Measurements from ENCODE around the gene ZNF143.
A peak's percentile ranks its signal among the peaks of the same experiment; 100 is the strongest.
"Not testable (repeated sequence)": the region's sequence is repeated elsewhere in the genome, so short reads cannot be mapped to it uniquely, and the experiment has no call there.

Gene ZNF143

DNA sequence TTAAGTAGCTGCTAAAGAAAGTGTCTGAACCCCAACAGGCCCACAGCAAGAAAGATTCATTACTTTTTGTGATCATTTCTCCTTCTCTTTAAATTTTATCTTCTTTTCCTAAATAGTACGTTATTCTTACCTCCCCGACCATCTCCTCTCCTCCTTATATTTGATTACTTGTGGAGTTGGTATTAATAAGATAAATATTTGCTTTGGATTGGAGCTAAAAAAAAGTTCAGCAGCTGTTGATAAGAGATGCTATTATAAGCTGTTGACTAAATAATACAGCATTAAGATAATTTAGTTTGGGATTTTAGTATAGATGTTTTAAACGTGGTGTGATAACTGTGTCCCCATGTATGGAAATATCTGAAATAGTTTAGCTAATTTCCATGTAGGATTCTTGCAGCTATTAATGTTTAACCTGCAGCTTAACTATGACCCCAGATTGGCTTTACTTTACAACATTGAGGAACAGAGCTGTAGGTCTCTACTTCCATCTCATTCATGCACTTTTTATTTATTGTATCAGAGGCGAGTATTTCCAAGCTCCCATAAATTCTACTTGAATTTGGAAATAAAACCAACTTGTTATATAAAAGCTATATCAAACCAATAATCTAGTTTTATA, 37.8 kb downstream of the ZNF143 start:
- no peak for DNase-seq (ENCODE audit: low spot score)

DNA sequence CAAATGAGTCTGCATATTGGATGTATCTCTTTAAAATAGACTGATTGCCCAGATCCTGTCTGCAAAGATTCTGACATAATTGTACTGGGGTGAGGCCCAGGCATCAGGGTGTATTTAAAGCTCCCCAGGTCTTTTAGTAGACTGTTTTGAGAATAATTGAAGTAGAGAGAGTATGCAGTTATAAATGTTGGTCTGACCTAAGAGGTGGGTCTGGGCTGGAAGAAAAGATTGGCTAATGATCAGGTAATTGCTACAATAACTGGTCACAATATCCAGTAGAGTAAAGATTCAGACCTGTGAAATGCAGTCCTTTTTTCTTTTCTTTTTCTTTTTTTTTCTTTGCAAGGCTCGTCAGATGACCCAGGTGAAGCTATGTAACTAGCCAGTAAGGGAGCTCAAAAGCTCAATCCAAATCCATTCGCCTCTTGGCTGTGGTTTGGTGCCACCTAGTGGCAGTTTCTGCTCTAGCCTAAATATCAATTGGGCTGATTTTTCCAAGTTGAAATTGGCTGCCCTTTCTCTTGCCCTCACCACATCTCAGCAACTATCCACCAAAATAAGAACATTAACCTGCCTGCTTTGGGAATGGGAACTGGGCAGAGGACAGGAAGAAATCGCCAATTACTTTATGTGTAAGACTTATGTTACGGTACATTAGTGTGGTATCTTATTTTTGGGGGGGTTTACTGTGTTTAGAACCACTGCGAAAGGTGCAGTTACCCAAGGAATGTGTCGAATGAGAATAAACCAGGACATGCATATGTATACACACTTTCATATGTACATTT, 45.9 kb downstream of the ZNF143 start:
- peak; percentile 72 for DNase-seq (ENCODE audit: low spot score)

DNA sequence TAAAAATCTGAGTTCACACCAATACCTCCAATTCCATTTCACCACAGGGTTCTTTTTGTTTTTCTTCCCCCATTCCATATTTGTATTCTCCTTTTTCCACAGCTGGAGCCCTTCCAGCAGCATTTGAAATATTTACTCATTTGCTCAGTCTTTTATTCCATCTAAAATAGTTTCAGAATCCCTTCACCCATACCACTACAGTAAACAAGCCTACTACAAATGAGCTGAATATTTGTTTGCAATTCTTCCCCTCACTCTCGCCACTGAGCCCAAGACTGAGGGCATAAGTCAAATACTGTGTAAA, 46.4 kb downstream of the ZNF143 start:
- no peak for DNase-seq (ENCODE audit: low spot score)

DNA sequence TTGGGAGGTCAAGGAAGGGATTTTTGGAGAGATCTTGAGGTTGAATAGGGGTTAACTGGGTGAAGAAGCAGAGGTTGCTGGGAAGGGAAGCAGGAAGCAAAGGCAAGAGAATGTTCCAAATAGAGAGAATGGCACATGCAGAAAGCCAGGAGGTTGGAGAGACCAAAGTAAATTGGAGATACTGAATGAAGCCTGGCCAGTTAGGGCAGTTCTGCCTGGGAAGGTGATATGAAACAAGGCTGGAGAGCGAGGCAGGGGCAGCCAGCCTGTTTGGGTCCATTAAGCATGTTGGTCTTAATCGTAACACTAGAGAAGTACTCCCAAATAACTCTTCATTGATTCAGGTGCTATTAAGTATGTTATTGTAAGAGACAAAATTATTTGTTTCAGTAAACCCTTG, 48.2 kb downstream of the ZNF143 start:
- DNase-seq (ENCODE audit: low spot score) = no peak

DNA sequence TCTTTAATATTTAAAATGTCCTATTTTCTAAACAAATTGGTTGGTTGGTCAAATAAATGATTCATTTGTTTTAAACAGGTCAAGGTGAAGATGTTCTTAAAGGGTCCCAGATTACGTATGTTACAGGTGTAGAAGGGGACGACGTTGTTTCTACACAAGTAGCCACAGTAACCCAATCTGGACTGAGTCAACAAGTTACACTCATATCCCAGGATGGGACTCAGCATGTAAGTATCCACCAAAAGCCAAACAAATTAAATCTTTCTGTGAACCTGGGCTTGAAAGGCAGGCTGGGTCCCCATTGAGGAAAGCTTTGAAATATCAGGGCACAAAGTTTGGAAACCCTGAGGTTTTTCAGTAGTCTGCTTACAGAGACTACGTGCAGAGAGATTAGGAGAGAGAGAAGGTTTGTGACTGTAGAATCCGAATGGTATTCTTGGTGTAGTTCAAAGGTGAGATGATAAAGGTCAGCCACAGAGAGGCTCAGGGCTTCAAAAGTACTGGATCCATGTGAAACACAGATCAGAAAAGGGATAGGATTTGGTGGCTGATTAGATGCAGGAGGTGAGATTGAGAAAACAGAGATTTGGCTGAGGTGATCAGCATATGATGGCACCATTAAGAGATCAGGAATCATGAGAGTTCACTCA, 51.7 kb downstream of the ZNF143 start:
- no peak for DNase-seq (ENCODE audit: low spot score)

DNA sequence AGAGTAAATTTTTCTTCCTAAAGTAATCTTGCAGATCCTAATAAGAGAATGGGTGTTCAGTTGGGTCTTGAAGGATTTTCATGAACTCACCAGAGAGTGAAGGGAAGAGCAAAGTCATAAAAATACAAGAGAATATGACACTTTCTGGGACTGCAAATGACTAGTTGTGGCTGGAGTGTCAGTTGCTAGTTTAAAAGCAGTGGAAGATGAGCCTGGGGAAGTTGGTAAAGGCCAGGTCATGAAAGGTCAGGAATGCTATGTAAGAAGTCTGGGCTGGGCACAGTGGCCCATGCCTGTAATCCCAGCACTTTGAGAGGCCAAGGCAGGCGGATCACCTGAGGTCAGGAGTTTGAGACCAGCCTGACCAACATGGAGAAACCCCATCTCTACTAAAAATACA, 53.8 kb downstream of the ZNF143 start:
- DNase-seq (ENCODE audit: low spot score) = not testable (repeated sequence)

DNA sequence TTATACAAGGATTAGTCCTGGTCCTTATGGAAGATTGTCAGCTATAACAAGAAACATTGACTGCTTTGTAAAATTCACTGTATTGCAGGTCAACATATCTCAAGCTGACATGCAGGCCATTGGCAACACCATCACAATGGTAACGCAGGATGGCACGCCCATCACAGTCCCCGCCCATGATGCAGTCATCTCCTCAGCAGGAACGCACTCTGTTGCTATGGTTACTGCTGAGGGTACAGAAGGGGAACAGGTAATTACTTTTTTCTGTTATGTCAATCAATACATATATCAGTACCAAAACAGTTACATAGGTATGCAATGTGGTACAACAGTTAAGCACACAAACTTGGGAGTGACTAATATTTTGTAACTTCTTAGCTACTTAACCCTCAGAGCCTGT, 55.3 kb downstream of the ZNF143 start:
- DNase-seq (ENCODE audit: low spot score) = no peak

DNA sequence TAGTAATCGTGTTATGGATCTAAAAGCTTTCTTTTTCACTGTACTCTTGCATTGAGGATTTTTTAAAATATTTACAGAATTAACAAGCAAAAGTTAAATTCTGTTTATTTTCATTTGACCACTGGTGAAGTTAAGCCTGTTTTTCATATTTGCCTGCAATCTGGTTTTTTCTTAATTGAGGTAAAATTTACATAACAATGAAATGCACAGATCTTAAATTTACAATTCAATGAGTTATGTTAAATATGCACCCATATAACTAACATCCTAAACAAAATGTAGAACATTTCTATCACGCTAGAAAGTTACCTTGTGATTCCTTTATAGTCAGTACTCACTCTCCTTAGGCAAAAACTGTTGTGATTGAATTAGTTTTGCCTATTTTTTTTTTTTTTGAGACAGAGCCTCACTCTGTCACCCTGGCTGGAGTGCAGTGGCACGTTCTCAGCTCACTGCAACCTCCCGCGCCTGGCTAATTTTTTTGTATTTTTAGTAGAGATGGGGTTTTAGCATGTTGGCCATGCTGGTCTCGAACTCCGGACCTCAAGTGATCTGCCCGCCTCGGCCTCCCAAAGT, 58.1 kb downstream of the ZNF143 start:
- no peak for DNase-seq (ENCODE audit: low spot score)

DNA sequence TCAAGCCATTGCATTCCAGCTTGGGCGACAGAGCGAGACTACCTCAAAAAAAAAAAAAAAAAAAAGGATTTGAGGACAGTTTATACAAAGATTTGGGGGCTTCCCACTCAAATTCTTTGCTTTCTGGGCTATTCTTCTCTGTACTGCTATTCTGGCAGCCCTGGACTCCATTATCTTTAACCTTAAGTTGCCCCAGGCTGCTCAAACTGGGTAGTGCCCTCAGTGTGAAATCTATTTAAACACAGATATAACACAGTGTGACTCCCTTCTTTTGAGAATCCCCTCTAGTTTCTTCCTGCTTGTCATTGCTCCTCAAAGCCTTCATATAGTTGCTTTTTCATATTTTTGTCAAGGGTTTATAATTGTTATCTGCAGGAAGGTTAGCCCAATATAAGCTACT, 63.2 kb downstream of the ZNF143 start:
- no peak for DNase-seq (ENCODE audit: low spot score)

DNA sequence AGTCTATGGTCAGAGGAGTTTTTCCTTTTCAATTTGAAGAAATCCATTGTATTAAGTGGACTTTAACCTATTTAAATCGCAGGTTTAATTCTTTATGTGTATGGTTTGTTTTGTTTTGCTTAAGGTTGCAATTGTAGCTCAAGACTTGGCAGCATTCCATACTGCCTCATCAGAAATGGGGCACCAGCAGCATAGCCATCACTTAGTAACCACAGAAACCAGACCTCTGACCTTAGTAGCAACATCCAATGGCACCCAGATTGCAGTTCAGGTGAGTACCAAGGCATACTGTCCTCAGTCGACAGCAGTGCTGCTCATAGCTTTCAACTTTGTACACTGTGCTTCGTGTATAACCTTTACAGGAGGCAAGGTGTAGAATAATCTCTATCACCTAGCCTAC, 64.3 kb downstream of the ZNF143 start:
- no peak for DNase-seq (ENCODE audit: low spot score)

DNA sequence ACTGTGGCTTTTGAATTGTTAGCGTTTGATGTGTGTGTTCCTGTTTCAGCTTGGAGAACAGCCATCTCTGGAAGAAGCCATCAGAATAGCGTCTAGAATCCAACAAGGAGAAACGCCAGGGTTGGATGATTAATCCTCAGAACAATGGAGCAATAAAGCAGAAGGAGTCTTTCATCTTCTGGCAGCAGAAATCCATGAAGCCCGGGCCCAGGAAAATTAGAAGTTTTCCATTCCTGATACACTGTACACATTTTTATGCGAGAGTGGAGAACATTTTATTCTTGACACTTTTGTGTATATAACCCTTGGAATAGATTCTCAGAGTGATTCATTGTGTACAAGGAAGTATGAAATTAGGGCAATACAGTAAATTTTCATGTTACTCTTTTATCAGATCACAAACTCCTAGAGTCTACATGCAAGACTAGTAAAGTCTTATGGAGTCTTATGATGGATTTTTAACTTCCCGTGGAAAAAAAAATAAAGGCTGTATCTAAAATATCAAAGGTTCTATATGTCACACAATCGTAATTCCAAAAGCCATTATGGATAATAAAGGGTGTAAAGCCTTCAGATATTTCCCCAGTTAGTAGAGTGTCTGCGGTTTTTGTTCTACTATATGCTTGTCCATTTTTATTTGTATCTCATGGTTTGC, 66.8 kb downstream of the ZNF143 start:
- DNase-seq (ENCODE audit: low spot score) = no peak

DNA sequence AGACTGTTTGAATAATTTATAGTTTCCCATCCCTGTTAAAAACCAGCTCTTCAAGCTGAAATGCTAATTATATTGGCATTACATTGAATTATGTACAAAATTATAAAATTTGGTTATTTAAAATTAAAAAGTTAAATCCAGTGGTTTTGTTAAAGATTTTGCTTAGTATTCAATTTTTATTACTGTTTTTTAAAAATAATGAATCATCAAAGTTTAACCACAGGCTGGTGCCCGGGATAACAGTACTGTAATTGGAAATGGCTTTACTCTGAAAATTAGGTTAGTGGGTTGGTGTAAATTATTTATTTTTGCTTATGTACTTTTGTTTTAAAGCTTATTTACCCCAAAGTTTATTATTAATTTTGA, 67.3 kb downstream of the ZNF143 start:
- DNase-seq (ENCODE audit: low spot score) = no peak

DNA sequence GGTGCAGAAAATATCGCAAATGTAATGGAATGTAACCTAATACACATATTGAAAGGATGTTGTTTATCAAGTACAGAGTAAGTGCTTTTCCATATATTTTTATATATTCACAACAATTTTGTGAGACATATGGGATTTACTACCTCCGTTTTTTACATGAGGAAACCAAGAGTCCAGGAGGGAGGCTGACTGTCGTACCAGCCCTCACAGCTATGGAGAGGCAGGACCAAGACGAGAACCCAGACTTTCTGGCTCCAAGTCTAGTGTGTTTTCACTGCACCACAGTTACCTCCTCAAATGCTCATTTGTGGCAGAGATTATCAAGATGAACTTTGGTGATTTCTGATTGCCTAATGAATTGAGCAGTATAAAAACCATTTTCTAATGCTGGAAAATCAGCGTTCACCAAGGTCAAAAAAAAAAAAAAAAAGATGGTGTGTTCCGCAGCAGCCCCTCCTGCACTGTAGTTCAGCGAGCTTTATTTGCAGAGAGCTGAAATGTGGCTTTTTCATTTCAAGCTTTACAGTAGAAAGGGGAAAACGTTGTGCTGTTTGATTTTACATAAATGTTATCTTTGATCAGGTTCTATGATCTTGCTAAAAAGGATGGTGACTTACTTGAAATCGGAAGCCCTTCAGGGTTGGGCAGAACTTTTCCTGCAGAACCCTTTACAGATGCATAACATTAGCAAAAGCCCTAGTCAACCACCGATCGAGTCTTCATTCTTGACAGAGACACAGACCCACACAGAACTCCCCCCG, 67.9 kb downstream of the ZNF143 start:
- DNase-seq (ENCODE audit: low spot score) = no peak

DNA sequence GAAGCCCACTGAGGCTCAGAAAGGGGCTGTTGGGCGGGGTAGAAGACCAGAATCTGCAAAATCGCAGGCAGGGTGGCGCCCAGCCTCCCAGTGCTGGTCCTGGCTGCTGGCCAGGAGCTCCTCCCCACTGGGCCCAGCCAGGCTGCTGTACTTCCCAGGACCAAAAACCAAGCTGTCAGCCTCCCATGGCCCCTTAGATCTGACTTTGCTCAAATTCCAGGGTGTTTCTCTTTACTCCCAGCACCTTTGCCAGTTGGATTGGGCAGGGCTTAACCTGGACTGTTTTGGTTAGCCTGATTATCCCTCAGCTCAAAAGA, 68.5 kb downstream of the ZNF143 start:
- DNase-seq (ENCODE audit: low spot score) = no peak

DNA sequence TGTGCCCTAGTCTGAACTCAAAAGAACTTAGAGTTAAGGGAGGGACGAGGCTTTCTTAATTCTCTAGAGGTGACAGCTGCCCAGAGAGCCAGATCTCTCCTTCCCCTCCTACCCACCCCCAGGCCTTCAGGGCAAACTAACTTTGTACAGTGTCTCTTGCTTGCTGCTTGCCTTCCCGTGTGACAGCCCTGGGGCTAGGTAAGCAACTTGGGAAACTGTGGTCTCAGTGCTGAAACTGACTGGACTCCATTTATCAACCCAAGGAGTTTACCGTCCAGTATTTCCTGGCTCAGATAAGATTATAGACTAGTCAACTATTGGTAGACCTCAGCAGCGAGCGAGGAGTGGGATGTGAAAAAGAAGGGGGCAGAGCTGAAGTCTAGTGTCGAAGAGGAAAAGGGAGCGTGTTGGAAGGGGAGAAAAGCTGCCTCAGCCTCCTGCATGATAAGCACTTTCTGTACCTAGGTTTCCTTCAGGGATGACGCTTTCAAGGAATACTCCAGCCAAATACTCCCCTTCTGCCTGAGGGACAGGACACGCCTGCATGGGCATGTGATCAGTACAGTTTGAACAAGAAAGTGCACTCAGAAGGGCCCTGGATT, 69.3 kb downstream of the ZNF143 start:
- DNase-seq (ENCODE audit: low spot score) = no peak

DNA sequence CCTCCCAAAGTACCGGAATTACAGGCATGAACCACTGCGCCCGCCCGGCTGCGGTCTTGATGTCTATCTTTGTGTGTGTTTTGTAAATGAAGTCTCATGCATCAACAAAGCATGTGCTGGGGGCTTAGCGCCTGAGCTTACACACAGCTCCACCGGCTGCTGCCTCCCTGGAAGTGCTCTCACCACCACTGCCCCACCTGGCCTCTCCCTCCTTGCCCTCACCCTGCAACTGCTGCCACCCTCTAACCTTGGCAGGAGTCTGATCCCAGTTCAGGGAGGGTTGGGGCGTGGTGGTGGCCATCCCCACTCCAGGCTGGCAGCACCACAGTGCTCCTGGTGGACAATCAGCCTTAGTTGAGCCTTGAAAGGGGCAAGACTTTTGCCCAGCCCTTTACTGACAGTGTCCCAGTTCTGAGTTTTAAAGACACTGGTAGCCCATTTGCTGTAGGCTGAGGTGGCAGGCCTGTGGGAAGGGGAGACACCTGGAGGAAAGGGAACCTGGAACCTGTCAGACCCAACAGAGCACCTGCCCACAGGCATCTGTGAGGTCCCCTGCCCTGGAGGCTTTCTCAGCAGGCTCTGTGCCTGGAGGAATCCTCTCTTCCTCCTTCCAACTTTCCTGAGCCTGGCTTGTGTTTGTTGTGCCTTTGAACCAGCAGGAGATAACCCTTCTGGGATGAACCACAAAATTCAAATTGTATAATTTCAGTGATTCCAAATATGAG, 70.3 kb downstream of the ZNF143 start:
- no peak for DNase-seq (ENCODE audit: low spot score)

DNA sequence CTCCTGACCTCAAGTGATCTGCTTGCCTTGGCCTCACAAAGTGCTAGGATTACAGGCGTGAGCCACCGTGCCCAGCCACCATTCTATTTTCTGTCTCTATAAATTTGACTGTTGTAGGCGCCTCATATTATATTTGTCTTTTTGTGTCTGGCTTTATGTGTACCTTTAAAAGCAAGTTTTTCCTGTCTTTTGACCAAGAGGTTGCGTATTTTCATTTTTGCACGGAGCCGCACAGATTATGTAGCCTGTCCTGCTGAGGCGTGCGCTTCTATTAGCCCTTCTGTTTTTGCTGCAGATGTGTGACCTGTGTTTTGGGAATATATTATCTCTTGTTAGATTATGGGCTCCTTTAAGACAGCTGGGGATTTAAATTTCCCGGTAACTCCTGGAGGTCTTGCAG, 72.2 kb downstream of the ZNF143 start:
- DNase-seq (ENCODE audit: low spot score) = no peak

DNA sequence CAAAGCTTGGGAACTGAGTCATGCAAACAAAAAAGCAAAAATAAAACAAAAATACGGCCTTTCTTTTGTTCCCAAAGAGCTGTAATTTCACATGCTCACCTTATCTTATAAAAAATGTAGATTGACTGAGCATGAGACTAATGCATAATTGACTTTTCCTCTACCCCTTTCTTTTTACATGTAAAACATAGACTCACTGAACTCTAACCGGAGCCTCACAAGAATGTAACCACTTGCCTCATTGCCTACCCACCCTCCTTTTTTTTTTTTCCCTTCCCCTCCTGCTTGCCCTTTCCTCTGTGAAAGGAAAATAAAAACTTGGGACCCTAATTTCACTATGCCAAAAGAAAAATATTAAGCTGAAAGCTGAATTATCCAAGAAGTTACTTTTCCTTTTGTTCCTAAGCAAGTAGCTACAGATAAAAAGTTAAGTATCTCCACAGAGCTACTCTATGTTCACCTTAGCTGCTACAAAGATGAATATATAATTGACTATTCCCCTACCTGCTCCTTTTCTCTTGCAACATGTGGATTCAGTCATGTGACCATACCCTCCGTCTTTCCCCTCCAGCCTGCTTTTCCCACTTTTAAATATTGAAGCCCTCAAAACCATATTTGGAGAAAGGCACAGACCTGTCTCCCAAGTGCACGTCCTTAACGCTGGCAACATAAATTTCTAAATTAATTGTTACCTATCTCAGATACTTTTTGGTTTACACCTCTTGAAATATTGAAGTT, 73.1 kb downstream of the ZNF143 start:
- DNase-seq (ENCODE audit: low spot score) = no peak

DNA sequence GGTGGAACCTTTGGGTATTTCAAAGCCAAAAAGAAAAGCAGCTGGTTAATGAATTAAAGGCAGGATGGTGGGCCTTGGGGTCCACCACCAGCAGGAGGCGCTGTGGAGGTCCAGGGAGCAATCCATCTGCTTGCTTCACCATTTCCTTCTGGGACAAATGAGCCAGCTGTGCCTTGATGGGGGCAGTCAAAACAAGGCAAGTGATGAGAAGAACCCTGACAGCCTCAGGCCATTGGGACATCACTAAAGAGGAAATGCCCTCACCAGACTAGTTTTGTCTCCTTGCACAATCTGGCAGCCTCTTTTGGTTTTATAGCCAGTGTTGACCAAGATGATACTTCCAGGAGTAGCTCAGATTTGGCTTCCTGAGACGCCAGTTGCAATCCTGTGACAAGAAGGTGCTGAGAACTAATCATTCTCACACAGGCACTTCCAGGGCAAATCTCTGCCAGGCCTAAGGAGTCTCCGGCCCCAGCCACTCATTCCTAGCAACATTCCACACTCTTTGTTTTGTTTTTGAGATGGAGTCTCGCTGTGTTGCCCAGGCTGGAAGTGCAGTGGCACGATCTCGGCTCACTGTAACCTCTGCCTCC, 74.5 kb downstream of the ZNF143 start:
- peak; percentile 83 for DNase-seq (ENCODE audit: low spot score)

DNA sequence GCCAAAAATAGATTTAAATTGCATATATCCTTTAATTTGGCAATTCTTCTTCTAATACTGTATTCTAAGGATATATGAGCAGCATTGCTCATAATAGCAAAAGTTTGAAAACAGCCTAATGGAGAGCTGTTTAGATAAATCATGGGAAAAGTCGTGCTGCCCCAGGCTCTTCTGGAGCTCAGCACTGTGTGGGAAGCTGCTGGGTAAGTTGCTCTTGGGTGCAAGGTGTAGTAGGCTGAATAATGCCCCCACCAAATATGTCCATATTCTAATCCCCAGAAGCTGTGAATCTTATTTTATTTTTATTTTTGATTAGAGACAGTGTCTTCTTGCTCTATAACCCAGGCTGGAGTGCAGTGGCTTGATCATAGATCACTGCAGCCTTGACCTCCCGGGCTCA, 77.7 kb downstream of the ZNF143 start:
- DNase-seq (ENCODE audit: low spot score) = no peak

All from ecto neural progenitor cell (in vitro differentiated cells).